SIG-M5 treated with dmso at 0.1 percent for 504 hours (cell line): ENCODE results near the gene SAT2.
"Not testable (repeated sequence)": the region's sequence is repeated elsewhere in the genome, so short reads cannot be mapped to it uniquely, and the experiment has no call there.

Experiments
- DNase-seq: peaks from one replicate; lab custom pipeline; 2025; ENCODE audit not compliant: unreplicated experiment; lab: John Stamatoyannopoulos, UW

Gene SAT2

GRCh38 chr17:7627250-7628121 lies at the start of gene SAT2:
Gene SAT2 (minus strand): TSS chr17:7627821. CDS start chr17:7627635, 186 bp downstream.
- DNase-seq: peak; percentile 82

- no peak for DNase-seq
Measured at GRCh38 chr17:7676533-7676932, 48.9 kb upstream of the SAT2 start.

DNA sequence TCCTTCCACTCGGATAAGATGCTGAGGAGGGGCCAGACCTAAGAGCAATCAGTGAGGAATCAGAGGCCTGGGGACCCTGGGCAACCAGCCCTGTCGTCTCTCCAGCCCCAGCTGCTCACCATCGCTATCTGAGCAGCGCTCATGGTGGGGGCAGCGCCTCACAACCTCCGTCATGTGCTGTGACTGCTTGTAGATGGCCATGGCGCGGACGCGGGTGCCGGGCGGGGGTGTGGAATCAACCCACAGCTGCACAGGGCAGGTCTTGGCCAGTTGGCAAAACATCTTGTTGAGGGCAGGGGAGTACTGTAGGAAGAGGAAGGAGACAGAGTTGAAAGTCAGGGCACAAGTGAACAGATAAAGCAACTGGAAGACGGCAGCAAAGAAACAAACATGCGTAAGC lies 47.3 kb upstream of the SAT2 start:
- DNase-seq: no peak

- DNase-seq: peak; percentile 10
Measured at GRCh38 chr17:7673239-7673638, 45.6 kb upstream of the SAT2 start.

DNA sequence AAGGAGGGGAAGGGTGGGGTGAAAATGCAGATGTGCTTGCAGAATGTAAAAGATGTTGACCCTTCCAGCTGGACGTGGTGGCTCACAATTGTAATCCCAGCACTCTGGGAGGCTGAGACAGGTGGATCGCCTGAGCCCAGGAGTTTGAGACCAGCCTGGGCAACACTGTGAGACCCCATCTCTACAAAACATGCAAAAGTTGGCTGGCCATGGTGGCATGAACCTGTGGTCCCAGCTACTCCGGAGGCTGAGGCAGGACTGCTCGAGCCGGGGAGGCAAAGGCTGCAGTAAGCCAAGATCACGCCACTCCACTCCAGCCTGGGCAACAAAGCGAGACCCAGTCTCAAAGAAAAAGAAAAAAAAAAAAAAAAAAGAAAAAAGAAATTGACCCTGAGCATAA lies 40.9 kb upstream of the SAT2 start:
- DNase-seq: no peak

DNA sequence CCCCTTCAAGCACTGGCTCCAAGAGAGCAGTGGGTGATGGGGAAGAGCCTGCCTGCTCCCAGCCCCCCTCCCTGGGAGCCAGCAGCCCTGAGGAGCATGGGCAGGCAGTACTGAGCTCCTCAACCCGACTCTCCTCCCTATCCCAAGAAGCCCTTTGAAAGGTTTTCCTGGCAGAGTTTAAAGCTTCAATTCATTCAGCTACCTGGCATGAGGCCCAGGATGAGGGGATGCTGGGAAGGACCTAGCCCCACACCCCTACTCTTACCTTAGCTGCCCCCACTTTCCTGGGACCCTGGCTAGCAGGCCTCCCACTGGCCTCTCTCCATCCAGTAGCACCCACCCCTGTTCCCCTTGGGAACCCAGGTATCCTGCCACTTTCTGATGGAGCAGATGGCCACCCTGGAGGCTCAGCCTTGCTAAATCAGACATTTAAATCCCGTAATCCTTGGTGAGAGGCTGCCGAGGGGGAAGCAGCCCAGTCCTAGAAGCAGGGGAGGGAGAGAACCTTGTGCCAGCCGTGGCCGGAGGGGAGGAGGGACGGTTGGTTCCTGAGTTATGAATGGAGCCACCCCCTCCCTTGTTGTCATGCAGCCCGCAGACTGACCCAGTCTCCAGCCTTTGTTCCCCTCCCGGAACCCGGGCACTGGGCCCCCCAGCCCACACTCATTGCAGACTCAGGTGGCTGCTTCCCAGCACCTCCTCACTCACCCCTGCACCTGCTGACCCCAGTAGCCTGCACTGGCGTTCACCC lies 40.2 kb upstream of the SAT2 start:
- DNase-seq: no peak

GRCh38 chr17:7656958-7657609 lies 29.5 kb upstream of the SAT2 start:
- DNase-seq: peak; percentile 14

DNA sequence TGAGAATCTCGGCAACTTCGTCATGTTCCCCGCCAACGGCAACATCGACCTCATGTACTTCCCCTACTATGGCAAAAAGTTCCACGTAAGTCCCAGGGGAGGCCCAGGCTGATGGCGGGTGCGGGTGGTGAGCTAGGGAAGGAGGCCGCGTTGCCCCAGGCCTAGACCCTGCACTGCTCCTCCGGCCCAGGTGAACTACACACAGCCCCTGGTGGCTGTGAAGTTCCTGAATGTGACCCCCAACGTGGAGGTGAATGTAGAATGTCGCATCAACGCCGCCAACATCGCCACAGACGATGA lies 27.9 kb upstream of the SAT2 start:
- no peak for DNase-seq

GRCh38 chr17:7654832-7655540 lies 27.4 kb upstream of the SAT2 start:
- no peak for DNase-seq

DNA sequence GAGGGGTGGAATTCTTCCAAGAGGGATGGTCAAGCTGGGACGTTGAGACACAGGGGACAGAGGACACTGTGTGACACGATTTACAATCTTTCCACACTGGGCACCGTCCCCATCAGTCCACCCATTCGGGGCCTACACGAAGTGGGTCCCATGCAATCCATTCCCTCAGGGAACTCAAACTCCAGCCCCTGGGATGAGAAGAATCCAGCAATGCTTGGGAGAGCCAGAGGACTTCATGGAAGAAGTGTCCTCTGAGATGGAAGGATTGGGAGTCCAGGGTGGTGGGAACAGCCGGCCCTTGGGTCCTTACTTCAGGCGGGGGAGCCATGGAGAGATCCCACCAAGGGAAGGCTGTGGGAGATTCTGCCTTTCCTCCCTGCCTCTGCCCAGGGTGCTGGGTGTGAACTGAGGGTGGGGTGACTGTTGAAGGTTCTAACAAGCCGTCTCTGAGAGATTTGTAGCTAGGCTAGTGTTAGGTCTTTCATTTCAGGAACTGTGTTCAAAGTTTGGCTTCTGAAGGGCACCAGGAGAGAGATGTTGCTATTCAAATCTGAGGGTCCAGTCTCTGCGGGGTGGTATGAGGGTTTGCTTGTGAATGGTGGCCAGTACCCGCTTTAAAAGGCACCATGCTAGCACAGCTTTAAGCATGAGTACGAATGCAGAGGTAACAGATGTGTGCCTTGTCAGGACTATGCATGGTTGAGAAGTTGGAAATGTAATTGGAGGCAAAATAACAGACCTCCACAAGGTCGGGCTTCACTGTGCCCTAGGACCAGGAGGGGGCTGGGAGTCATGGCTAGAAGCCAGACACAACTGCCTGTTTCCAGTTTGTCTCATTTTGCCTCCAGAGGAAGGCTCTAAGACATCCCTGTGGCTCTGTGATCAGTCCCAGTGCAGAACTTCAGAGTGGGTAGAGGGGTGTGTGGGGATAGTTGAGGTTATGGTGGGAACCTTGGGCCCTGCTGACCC lies 25.1 kb upstream of the SAT2 start:
- no peak for DNase-seq

DNA sequence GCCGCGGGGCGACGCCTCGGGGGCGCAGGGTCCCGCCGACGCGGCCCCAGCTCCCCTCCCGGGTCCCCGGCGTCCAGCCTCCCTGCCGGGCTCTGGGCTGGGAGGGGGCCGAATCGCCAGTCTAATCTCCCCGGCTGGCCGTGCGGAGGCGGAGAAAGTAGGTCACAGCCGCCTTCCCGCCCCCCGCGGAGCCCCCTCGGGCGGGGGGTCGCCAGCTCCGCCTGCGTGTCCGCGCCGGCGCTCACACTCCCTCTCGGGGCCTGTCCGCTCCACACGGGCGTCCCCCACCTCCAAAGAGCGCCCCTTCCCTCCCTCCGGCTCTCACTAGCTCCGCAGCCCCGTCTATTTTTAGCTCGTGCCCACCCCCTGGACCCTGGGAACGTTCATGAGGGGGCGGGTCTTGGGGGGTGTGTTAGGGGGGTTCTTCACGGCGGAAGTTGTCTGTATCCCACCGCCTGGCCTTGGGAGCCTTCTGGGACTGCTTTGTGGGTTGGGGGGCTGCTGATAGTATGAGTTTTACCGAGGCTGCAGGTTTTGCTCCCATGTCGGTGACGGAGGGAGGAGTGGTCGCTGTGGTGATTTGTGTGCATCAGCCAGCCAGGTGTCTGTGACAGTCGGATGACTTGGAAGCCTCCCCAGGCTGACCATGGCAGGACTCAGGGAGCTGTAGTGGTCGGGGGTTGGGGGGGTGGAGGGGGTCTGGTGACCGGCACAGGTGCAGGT lies 24.2 kb upstream of the SAT2 start:
- DNase-seq: no peak

DNA sequence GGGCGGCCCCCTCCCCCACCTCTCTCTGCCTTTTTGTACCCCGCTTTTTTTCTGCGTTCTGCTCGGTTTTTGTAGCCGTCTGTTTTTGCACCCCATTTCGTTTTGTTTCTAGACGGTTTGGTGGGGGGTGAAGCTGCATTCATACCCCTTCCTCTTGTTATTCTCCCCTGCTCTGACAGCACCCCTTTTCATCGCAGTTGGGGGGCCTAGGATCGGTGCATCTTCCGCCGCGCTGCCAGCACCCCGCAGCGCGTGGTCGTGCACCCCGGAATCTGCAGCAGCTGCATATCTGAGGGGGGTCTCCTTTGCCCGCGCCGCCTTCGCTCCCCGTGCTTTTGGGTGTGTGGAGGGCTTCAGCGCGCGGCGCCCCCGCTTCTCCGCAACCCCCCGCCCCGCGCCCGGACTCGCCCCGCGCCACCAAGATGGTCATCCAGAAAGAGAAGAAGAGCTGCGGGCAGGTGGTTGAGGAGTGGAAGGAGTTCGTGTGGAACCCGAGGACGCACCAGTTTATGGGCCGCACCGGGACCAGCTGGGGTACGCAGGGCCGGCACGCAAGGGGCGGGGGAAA lies 23.6 kb upstream of the SAT2 start:
- no peak for DNase-seq

- DNase-seq: peak; percentile 55
Measured at GRCh38 chr17:7650509-7651096, 23.0 kb upstream of the SAT2 start, which contains the start of gene ATP1B2. Gene ATP1B2 (plus strand): TSS chr17:7650926. CDS start chr17:7651519, 593 bp downstream.

DNA sequence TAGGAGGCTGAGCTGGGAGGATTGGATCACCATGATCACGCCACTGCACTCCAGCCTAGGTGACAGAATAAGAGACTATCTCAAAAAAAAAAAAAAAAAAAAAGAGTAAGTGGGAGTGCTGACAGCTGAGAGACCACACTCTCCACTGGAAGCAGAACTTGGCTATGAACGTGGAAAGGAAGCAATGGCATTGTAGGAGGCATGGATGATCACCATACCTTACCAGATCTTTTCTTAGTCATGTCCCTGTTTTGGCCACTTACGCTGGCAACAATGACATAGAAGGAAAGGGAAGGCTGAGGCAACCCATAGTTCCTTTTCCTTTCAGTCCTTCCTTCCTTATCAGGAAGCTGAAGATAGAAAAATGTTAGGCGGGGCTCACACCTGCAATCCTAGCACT lies 19.4 kb upstream of the SAT2 start:
- no peak for DNase-seq

GRCh38 chr17:7646457-7646856 lies 18.8 kb upstream of the SAT2 start:
- no peak for DNase-seq

GRCh38 chr17:7644775-7645174 lies 17.2 kb upstream of the SAT2 start:
- DNase-seq: peak; percentile 87

DNA sequence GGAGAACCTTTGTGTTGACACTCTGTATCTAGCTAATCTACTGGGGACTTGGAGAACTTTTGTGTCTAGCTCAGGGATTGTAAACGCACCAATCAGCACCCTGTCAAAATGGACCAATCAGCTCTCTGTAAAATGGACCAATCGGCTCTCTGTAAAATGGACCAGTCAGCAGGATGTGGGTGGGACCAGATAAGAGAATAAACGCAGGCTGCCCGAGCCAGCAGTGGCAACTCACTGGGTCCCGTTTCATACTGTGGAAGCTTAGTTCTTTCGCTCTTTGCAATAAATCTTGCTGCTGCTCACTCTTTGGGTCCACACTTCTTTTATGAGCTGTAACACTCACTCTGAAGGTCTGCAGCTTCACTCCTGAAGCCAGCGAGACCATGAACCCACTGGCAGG lies 14.0 kb upstream of the SAT2 start:
- DNase-seq: not testable (repeated sequence)

DNA sequence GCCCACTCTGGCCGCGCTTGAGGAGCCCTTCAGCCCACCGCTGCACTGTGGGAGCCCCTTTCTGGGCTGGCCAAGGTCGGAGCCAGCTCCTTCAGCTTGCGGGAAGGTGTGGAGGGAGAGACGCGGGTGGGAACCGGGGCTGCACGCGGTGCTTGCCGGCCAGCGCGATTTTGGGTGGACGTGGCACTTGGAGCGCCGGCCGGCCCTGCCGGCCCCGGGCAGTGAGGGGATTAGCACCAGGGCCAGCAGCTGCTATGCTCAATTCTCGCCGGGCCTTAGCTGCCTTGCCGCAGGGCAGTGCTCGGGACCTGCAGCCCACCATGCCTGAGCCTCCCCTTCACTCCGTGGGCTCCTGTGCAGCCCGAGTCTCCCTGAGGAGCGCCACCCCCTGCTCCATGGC lies 13.2 kb upstream of the SAT2 start:
- DNase-seq: no peak

DNA sequence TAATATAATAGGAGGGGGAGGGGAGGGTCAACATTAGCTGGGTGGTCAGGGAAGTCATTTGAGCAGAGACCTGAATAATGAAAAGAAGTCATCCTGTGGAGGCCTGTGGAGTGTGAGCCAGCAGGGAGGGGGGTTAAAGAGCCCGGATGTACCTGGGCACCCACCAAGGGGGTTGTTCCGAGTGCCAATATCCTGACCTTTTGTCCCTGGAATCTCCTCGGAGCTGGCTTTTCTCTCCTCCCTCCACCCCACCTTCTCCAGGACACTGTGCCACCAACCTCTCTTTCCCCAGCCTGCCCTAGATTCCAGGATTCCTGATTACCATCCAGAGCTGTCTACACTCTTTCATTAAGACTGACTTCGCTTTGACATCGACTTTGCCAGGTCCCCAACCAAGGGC lies 8.5 kb upstream of the SAT2 start:
- no peak for DNase-seq
